Stimulated activated naive CD8-positive, alpha-beta T cell treated with anti-CD3 and anti-CD28 coated beads, Interleukin-15, Interleukin-2, amounts not matched to agents 100 ng/mL and 50 ng/mL, for 24 hours (primary cell): ENCODE measurements around the gene G6PC1.

ENCODE experiments used
- H3K27ac Mint-ChIP-seq: one replicate; pipeline ENCODE4 v1.8.0; 2021; ENCODE audit warnings: mild to moderate bottlenecking, mixed read lengths
- H3K27me3 Mint-ChIP-seq: one replicate; pipeline ENCODE4 v1.8.0; 2021; ENCODE audit warnings: mixed read lengths
- H3K36me3 Mint-ChIP-seq: one replicate; pipeline ENCODE4 v1.8.0; 2021; ENCODE audit warnings: low read depth, mixed read lengths
- H3K4me1 Mint-ChIP-seq: one replicate; pipeline ENCODE4 v1.8.0; 2021; ENCODE audit warnings: low read depth, mixed read lengths
- H3K4me3 Mint-ChIP-seq: one replicate; pipeline ENCODE4 v1.8.0; 2021; ENCODE audit warnings: mild to moderate bottlenecking, mixed read lengths
- H3K9me3 Mint-ChIP-seq: one replicate; pipeline ENCODE4 v1.8.0; 2021; ENCODE audit warnings: mixed read lengths

Gene G6PC1

DNA sequence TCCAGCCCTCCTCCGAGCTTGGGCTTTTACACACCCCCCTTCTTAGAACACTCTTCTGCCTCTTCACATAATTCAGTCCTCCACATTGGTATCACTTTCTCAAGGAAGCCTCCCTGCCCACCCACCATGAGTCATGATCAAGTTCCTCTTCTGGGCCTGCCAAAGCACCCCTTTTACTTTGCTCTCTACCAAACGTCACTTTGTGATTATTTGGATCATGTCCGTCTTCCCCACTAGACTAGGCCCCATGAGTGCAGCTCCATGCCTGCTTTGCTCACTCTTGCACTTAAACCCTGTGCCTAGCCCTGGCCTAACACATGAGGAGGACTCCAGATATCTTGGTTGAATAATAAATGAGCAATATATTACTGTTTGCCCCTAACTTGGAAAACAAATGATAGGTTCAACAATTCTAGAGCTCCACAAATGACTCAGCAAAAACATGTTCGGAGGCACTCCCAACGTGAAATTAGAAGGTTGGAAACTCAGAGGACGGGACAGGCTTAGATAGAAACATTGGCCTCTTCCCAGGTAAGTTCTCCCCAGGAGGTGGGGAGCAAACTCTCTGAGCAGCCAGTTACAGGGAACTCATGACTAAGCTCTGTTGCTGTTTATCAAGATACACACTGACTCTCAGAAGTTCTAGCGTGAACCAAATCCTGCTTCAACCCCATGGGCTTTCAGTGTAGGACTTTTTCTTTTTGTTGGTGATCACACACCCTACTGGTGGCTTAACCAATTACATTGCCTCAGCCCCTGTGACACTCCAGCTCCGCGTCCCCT, 28.3 kb downstream of the G6PC1 start:
- H3K9me3 Mint-ChIP-seq = no peaks in the 10 kb centered on the region
- H3K36me3 Mint-ChIP-seq = no peaks in the 10 kb centered on the region
- H3K4me1 Mint-ChIP-seq = peaks cover 14% of the 10 kb centered on the region
- peak overlapping the region; percentile 69 for H3K27ac Mint-ChIP-seq
- H3K27me3 Mint-ChIP-seq = peaks cover 4% of the 10 kb centered on the region
- H3K4me3 Mint-ChIP-seq = no peak overlapping the region

DNA sequence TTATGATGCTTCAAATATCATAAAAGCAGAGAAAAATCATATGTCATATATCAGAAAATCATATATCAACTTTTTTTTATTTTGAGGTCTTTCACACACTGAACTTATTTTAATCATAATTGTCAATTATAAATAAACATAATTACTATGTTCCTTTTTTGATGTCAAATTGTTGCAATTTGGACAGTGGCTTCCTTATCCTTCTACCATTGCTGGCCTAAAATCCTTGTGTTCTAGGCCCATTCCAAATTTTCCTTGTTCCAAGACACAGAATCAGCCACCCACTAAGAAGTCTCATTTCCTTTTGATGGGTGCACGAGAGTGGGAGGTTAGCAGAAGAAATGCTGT, 28.9 kb downstream of the G6PC1 start:
- H3K27me3 Mint-ChIP-seq = peaks cover 7% of the 10 kb centered on the region
- no peak overlapping the region for H3K27ac Mint-ChIP-seq
- H3K4me3 Mint-ChIP-seq = no peak overlapping the region
- H3K9me3 Mint-ChIP-seq = no peaks in the 10 kb centered on the region
- H3K36me3 Mint-ChIP-seq = no peaks in the 10 kb centered on the region
- H3K4me1 Mint-ChIP-seq = peaks cover 14% of the 10 kb centered on the region

- Mint-ChIP-seq H3K4me3 (no peak overlapping the region), H3K4me1 (no peaks in the 10 kb centered on the region), H3K27ac (no peak overlapping the region), H3K9me3 (no peaks in the 10 kb centered on the region), H3K36me3 (no peaks in the 10 kb centered on the region), H3K27me3 (peaks cover 8% of the 10 kb centered on the region)
Measured at GRCh38 chr17:42937712-42938596, 37.4 kb downstream of the G6PC1 start.

- no peaks in the 10 kb centered on the region for H3K9me3 Mint-ChIP-seq
Measured at GRCh38 chr17:42944211-42944610, 43.6 kb downstream of the G6PC1 start.

GRCh38 chr17:42946812-42947211, 46.2 kb downstream of the G6PC1 start:
- H3K9me3 Mint-ChIP-seq = no peaks in the 10 kb centered on the region
- H3K4me1 Mint-ChIP-seq = no peaks in the 10 kb centered on the region
- H3K36me3 Mint-ChIP-seq = peaks cover 27% of the 10 kb centered on the region
- no peaks in the 10 kb centered on the region for H3K27me3 Mint-ChIP-seq
- no peak overlapping the region for H3K4me3 Mint-ChIP-seq
- no peak overlapping the region for H3K27ac Mint-ChIP-seq

More at GRCh38 chr17:42944211-42944610, 43.6 kb downstream of the G6PC1 start:
- Mint-ChIP-seq H3K36me3 (peaks cover 7% of the 10 kb centered on the region), H3K27me3 (peaks cover 3% of the 10 kb centered on the region), H3K27ac (no peak overlapping the region), H3K4me1 (no peaks in the 10 kb centered on the region), H3K4me3 (no peak overlapping the region)

DNA sequence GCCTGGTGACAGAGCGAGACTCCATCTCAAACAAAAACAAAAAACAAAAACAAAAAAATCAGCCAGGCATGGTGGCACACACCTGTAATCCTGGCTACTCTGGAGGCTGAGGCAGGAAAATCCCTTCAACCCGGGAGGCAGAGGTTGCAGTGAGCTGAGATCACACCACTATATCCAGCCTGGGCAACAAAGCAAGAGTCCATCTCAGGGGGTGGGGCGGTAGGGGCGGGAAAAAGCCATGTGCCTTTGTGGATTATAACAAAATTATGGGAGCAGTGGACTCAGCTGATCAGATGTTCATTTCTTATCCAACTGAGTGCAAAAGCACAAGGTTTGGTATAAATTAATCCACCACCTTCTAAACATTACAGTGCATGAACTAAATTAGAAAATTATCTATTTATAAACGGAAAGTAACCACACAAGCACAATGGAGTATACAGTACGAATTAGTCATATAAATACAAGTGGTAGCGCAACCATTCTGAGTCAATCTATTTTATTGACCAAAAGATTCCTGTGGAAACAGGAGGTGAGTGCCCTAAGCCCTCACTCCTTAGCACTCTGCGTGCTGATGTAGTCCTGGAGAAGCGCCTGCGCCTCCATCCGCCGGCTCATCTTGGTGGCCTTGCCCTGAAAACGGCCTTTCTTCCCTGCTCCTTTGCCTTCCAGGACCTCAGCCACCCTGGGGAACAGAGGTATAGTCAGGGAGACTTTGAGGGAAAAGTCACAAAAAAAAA, 49.6 kb downstream of the G6PC1 start:
- H3K4me1 Mint-ChIP-seq = no peaks in the 10 kb centered on the region
- no peaks in the 10 kb centered on the region for H3K27me3 Mint-ChIP-seq
- no peaks in the 10 kb centered on the region for H3K9me3 Mint-ChIP-seq
- no peak overlapping the region for H3K27ac Mint-ChIP-seq
- no peak overlapping the region for H3K4me3 Mint-ChIP-seq
- H3K36me3 Mint-ChIP-seq = peaks cover 51% of the 10 kb centered on the region
